DOHH2 (cell line): ENCODE results near the gene CCDC177.

Experiments used
- H3F3A ChIP-seq: fragments of 200-600 bp; sonication (generic), shearing (Covaris generic); 2 replicates; pipeline ENCODE4 v1.6.0; 2016; ENCODE audit warnings: antibody characterized with exemption, mild to moderate bottlenecking; ENCODE audit not compliant: control insufficient read depth, insufficient read depth
- H3K27ac ChIP-seq: fragments of 200-600 bp; sonication (generic); 2 replicates; pipeline ENCODE4 v1.5.1; 2014; ENCODE audit warnings: low read depth, mild to moderate bottlenecking, low read length, moderate library complexity
- H3K27me3 ChIP-seq: fragments of 200-600 bp; sonication (generic); 2 replicates; pipeline ENCODE4 v1.6.1; 2014; ENCODE audit warnings: mild to moderate bottlenecking, low read length, mixed read lengths; ENCODE audit not compliant: control insufficient read depth
- H3K36me3 ChIP-seq: fragments of 200-600 bp; sonication (generic); 2 replicates; pipeline ENCODE4 v1.6.1; 2014; ENCODE audit warnings: mild to moderate bottlenecking, low read length, moderate library complexity, mixed read lengths; ENCODE audit not compliant: control insufficient read depth
- H3K4me1 ChIP-seq: fragments of 200-600 bp; sonication (generic); 2 replicates; pipeline ENCODE4 v1.6.1; 2014; ENCODE audit warnings: mild to moderate bottlenecking, low read length, mixed read lengths; ENCODE audit not compliant: control insufficient read depth
- H3K4me2 ChIP-seq: fragments of 200-600 bp; sonication (generic); 2 replicates; pipeline ENCODE4 v1.6.0; 2014; ENCODE audit warnings: mild to moderate bottlenecking, low read length, moderate library complexity
- H3K4me3 ChIP-seq: fragments of 200-600 bp; sonication (generic); 2 replicates; pipeline ENCODE4 v1.5.1; 2014; ENCODE audit warnings: mild to moderate bottlenecking, low read length, mixed read lengths
- H3K79me2 ChIP-seq: fragments of 200-600 bp; sonication (generic); 2 replicates; pipeline ENCODE4 v1.6.1; 2014; ENCODE audit warnings: mild to moderate bottlenecking, low read length, mixed read lengths; ENCODE audit not compliant: control insufficient read depth
- H3K9me2 ChIP-seq: fragments of 200-600 bp; sonication (generic); replicated peaks from 2 replicates; pipeline ENCODE4 v1.6.1; 2014; ENCODE audit warnings: mild to moderate bottlenecking, low read length, mixed read lengths; ENCODE audit not compliant: control insufficient read depth
- H3K9me3 ChIP-seq: fragments of 200-600 bp; sonication (generic); 2 replicates; pipeline ENCODE4 v1.6.1; 2014; ENCODE audit warnings: antibody characterized with exemption, low read length, mixed read lengths; ENCODE audit not compliant: control insufficient read depth, insufficient read depth
- H4K20me1 ChIP-seq: fragments of 200-600 bp; sonication (generic); 2 replicates; pipeline ENCODE4 v1.6.0; 2014; ENCODE audit warnings: low read depth, mild to moderate bottlenecking, antibody characterized with exemption, low read length, moderate library complexity; ENCODE audit not compliant: control insufficient read depth, insufficient read depth
- EZH2phosphoT487 ChIP-seq: fragments of 200-600 bp; sonication (generic); IDR thresholded peaks from 2 replicates; pipeline ENCODE4 v1.6.1; 2017; ENCODE audit warnings: borderline replicate concordance, mild to moderate bottlenecking, antibody characterized with exemption, low read length, moderate library complexity, mixed read lengths
- TF ChIP-seq, protein P1 (sequence below): fragments of 200-600 bp; sonication (generic); IDR thresholded peaks from one replicate; pipeline ENCODE4 v1.5.1; 2014; ENCODE audit warnings: antibody characterized with exemption, mild to moderate bottlenecking, low read depth, low read length; ENCODE audit not compliant: poor library complexity, severe bottlenecking

The CCDC177 gene

DNA sequence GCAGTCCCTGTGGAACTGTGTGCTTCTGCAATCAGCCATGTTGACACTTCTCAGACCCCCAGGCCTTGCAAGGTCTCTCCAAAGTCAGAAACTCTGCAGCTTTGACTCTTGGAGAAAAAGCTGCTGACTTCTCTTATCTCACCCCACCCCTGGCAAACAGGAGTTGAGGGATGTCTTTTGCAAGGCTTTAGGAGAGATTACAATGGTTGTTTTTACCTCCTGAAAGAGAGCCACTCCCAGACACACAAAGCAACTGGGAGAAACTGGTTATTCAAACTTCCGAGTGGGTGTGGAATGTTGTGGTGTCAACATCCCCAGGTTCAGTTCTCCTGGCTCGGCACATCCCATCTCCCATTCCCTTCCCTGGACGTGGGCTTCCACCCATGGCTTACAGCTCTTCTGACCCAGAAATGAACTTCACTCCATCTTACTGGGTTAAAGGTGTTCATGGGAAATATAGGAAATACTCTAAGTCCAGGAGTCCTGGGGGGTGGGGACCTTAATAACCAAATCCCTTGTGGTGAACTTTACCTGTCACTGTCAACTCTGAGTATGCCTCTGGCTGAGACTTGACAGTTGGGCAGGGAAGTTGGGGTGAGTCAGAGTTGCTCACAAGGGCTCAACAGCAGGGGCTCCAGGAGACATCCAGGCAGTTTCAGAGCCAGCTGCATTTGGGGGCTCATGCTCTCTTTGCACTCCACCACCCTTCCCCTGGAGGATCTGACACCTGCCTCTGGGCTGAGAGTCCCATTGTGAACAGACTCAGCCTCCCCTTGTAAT lies 41.9 kb downstream of the CCDC177 start:
- Histone ChIP-seq H3F3A (no peaks in the 10 kb centered on the region), H3K9me2 (no peaks in the 10 kb centered on the region), H3K4me3 (no peak overlapping the region), H3K9me3 (no peaks in the 10 kb centered on the region), H3K27me3 (peaks cover 21% of the 10 kb centered on the region; the same call in 1 of the 2 replicates), H3K36me3 (no peaks in the 10 kb centered on the region), H3K4me1 (no peaks in the 10 kb centered on the region), H3K79me2 (no peaks in the 10 kb centered on the region), H3K4me2 (no peak overlapping the region), H3K27ac (no peak overlapping the region), H4K20me1 (no peaks in the 10 kb centered on the region)
- no peak for TF ChIP-seq EZH2phosphoT487
- TF ChIP-seq, protein P1, sequence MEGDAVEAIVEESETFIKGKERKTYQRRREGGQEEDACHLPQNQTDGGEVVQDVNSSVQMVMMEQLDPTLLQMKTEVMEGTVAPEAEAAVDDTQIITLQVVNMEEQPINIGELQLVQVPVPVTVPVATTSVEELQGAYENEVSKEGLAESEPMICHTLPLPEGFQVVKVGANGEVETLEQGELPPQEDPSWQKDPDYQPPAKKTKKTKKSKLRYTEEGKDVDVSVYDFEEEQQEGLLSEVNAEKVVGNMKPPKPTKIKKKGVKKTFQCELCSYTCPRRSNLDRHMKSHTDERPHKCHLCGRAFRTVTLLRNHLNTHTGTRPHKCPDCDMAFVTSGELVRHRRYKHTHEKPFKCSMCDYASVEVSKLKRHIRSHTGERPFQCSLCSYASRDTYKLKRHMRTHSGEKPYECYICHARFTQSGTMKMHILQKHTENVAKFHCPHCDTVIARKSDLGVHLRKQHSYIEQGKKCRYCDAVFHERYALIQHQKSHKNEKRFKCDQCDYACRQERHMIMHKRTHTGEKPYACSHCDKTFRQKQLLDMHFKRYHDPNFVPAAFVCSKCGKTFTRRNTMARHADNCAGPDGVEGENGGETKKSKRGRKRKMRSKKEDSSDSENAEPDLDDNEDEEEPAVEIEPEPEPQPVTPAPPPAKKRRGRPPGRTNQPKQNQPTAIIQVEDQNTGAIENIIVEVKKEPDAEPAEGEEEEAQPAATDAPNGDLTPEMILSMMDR = no peak

- H3F3A ChIP-seq = no peaks in the 10 kb centered on the region
- no peaks in the 10 kb centered on the region for H3K9me2 ChIP-seq
- H3K27ac ChIP-seq = no peak overlapping the region
- no peak overlapping the region for H3K4me2 ChIP-seq
- no peaks in the 10 kb centered on the region for H3K9me3 ChIP-seq
- H3K79me2 ChIP-seq = no peaks in the 10 kb centered on the region
- no peak overlapping the region for H3K4me3 ChIP-seq
- no peaks in the 10 kb centered on the region for H3K4me1 ChIP-seq
- no peaks in the 10 kb centered on the region for H3K36me3 ChIP-seq
- peaks cover 21% of the 10 kb centered on the region; the same call in 1 of the 2 replicates for H3K27me3 ChIP-seq
- TF ChIP-seq EZH2phosphoT487 = no peak
- TF ChIP-seq, protein P1 = no peak
- no peaks in the 10 kb centered on the region for H4K20me1 ChIP-seq
Measured at GRCh38 chr14:69531135-69531534, 43.5 kb downstream of the CCDC177 start.

- Histone ChIP-seq H3K36me3 (no peaks in the 10 kb centered on the region), H3K4me1 (no peaks in the 10 kb centered on the region), H4K20me1 (no peaks in the 10 kb centered on the region), H3K9me2 (no peaks in the 10 kb centered on the region), H3K9me3 (no peaks in the 10 kb centered on the region), H3K27me3 (peaks cover 14% of the 10 kb centered on the region; the same call in 1 of the 2 replicates), H3K4me2 (no peak overlapping the region), H3K27ac (no peak overlapping the region), H3F3A (no peaks in the 10 kb centered on the region), H3K79me2 (no peaks in the 10 kb centered on the region), H3K4me3 (no peak overlapping the region)
- TF ChIP-seq, protein P1 = no peak
- TF ChIP-seq EZH2phosphoT487 = no peak
Measured at GRCh38 chr14:69530095-69530494, 44.6 kb downstream of the CCDC177 start.
